ENCODE data around the gene EDNRA.
A peak's percentile ranks its signal among the peaks of the same experiment; 100 is the strongest.

Gene EDNRA

DNA sequence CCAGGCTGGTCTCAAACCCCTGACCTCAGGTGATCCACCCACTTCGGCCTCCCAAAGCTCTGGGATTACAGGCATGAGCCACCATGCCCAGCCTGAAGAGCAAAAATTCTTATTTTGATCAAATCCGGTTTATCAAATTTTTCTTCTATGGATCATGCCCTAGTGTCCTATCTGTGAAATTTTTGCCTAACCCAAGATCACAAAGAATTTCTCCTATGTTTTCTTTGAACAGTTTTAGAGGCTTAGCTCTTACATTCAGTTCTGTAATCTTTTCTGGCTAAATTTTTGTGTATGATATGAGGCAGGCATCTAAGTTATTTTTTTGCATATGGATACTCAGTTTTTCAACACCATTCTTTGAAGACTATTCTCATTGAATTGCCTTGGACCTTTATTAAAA is 27.4 kb downstream of the EDNRA start:
- DNase-seq, result no peak

DNA sequence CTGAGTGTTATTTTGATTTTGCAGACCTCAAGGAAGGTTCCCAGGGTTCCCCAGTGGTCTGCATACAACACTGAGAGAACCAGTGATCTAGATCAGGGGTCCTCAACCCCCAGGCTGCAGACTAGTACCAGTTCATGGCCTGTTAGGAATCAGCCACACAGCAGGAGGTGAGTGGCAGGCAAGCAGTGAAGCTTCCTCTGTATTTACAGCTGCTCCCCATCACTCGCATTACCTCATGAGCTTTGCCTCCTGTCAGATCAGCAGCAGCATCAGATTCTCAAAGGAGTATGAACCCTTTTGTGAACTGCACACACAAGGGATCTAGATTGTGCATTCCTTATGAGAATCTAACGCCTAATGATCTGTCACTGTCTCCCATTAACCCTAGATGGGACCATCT is 28.5 kb downstream of the EDNRA start:
- DNase-seq, result no peak

DNA sequence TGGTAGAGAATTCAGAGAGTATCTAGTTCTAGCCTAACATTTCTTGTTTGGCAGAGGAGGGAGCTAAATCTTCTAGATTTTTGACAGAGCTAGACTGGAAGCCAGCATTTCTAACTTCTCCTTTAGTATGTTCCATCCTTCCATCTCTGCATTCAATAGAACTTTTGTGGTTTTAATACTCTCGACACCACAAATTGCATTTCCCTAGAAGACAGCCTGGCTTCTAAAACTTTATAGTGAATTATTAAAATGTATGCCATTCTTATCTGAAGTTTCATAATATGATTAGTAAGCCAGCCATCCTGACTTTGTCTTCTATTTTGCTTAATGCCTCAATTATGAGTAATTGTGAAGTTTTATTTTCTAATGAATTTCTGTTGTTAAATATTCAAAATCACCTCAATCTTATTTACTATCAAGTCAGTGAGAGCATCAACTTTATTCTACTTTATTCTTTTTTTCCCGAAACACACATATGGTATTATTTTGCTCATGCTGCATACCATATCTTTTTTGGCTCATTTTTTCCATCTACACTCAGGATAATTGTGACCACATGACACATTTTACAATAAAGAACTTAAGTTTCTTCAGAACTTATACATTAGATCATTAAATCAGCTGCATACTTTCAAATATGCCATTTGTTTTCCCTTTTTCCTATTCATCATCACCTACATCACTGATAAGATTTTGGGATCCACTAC is 30.2 kb downstream of the EDNRA start:
- DNase-seq, result no peak

DNA sequence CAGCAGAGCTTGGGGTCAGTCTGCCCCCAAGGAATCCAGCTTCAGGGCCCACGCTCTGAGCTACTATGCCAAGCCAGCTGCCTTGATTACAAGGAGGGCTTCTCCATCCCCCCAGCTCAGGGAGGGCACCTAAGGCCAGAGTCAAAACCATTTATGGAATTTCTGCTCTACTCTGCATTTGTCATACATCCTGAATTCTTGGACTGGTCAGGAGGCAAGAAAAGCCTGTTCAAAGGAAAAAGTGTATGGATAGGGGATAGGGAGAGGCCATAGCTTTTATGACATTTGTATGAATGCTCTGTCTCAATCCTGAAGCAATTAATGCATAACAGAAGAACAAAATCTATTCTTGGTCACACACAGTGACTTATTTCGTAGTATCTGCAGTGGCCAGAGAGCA is 32.2 kb downstream of the EDNRA start:
- no peak for DNase-seq

DNA sequence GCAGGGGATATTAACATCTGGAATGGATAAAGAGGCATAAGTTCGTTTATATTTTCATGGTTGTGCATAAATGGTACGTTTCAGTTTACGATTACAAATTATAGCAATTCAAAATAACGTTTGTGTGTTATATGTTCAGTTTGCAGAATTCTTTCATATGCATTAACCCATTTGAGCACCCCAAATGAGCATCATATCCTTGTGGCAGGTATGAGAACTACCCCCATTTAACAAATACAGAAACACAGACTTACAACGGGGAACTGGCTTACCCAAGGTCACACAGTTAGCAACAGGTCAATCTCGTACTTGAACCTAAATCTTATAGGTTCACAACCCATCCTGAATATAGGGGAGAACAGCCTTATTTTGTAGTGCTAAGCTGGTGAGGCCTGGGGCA is 33.1 kb downstream of the EDNRA start:
- DNase-seq, result no peak

DNA sequence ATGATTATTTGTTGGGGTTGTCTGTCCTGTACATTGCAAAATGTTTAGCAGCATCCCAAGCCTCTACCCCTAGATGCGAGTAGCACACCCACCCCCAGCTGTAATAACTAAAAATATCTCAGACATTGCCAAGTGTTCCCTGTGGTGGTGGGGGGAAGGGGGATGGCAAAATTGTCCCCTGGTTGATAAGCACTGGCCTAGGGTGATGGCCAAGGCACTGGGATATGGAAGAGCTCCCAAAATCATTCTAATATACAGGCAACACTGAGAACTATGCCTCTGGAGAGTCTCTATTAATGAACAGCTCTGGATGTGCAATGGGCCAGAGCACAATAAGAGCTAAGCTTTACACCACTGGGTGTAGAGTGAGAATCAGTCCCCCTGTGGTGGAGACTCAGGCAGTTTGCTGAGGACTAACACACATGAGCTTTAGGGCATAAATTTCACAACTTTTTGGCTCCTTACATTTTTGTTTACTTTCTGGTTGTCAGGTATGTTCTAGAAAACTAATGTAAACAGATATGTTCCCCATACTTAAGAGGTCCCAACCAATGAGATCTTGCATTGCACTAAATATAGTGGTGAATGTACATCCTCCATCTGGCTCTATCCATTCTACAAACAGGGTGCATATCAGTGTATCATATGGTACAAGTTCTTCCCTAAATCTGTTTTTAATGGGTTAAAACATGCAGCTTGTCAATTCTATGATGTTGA is 34.5 kb downstream of the EDNRA start:
- no peak for DNase-seq

DNA sequence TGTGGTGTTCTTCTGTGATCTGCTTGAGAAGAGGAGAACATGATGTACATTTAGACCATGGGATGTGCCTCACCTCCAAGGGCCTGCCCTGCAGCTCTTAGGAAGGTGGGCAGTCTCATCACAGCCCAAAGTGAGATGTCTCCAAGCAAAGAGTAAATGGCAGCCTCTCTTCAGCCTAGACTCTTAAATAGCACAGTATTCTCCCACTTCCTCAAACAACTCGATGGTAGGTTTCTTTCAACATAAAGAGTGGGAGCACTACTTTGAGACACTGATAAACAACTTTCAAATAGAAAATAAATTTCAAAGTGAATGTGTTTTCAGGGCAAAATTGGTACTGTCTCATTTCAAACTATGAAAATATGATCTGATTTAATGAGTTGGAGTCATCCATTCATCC is 35.2 kb downstream of the EDNRA start:
- no peak for DNase-seq

DNA sequence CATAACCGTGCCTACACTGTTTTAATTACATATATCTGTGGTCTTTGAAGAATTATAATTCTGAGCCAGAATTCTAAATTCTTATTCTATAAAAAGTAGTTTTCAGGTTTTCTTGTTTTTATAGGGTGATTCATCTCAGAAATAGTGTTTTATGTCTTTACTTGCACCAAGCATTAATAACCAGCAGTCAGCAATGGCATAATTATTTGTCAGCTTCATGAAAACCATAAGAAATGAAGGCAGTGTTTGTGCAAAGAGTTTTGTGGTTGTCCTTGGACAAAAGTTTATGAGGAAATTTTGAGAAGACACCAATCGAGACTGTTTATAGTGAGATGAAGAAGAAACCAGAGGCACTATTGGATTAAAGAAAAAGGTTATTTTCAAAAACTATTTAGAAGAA is 37.2 kb downstream of the EDNRA start:
- no peak for DNase-seq

DNA sequence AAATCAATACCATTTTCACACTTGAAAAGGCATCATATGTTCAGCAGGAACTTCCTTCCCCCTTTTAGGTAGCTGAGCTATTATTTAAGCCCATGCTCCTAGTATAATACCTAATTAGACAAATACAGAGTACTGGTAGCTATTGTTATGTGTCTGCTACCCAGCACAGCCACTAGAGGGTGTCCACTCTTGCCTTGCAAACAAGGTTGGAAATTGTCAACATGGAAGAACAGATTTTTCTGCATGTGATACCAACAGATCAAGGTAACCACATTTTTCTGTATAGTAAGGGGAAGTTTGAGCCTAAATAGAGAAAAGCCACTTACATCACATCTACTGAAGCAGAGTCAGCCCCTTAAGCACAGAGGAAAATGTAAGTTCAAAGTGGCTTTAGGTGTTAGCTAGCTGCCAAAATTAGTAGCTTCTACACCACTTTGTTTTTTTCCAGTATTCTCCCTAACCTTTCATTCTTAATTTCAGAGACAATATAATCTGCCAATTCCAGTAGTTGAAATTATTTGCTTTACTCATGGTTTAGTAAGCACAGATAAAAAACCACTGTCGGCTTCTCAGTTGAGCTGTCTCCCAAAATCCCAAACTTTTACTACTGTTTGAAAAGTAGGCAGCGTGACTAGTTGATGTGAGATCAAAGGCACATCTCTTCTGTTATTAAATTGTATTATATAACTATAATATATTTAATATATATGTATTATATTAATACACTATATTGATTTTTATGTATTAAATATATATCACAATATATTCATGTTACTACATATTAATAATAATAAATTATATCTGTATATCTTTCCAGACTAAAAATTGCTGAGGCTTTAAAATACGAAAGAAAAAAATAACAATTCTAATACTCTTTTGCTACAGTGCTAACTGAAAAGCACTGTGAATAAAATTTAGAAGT is 38.2 kb downstream of the EDNRA start:
- DNase-seq, result peak; percentile 30

DNA sequence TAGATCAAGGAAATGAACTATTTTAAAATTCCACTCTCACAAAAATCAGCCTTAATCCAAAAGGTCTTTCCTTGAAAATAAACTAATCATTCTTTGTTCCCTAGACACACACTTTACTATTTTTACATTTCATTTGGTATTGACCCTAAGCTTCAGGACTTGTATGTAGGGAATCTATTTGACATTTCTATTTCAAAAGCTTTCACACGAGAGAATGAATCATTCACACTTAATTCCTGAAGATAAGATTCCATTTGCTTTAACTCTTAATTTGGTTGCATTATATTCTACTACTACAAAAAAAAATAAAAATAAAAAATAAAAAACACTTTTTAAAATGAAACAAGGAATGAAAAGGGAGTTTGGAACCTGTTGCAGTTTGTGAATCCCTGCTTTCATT is 43.7 kb downstream of the EDNRA start:
- DNase-seq, result no peak

DNA sequence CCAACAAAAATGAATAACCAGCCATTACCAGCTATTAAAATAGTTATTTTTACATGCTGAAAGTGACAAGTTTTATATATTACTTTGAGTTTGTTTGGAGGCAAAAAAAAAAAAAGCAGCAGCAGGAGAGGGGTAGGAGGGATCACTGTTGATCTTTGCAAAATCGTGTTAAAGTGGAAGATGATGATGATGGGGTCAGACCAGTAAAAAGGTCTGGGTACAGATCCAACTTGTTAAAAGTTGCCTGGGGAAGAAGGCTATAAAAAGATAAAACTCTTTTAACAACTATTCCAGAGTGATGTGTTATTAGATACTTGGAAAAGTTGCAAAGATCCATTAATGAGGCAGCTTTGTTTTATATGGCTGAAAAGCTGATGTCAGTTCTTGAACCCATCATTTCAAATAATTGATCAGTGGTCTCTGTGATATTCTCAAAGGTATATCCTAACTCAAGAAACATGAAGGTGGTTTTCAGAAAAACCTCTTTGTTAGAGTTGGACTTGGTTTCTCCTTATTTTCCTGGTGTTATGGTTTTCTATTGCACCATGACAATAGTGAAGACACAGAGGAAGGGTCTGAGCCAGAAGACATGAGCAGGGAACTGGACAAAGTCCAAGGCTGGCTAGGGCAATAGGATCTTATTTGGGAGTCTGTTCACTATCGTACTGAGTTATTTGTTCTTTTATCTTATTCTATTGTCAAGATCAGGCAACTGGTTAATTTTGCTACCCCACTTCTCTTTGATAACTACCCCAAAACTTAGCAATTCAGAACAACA is 44.8 kb downstream of the EDNRA start:
- DNase-seq, result no peak

DNA sequence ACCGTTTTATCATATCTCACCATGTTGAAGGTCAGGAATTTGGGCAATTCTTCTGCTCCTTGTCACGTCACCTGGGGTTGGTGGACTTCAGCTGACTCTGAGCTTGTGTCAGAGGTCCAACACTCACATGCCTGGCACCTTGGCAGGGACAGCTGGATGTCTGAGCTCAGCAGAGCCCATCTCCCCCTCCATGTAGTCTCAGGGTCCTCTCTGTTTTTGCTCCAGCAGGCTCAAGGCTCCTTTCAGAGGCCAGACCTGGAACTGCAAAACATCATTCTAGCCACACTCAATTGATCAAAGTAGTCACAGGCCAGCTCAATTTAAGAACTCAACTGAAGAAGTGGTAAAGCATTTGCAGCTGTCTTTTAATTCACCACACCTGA is 45.4 kb downstream of the EDNRA start:
- DNase-seq, result no peak

DNA sequence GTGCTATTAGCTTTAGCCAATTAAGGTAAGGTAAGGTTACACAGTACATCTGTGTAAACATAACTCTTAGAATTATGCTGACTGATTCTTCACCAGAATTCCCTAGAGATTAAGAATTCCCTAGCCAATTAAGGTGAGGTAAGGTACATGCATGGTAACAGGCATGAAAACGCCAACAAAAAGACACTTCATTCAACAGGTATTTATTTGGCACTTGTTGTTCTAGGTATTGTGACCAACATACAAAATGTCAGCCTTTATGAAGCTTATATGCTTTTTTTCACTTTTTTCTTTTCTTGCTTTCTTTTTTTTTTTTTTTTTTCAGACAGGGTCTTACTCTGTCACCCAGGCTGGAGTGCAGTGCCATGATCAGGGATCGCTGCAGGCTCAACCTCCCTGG is 47.2 kb downstream of the EDNRA start:
- no peak for DNase-seq

DNA sequence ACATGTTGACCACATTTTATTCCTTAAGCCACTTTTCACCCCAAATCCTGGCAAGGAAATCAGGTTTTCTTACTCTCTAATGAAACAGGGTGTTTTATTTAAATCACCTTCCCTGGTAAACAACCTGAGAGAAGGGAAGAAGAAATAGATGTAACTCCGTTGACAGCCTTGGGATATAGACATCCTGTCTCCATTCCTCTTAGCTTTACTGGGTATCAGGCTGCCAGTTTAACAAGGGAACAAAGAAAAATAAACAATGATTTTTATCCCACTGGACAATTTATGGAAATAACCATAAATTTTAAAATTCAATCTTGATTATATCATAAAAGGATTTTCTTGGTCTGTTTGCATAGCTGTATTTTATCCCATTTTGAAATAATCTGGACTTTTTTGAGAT is 49.2 kb downstream of the EDNRA start:
- no peak for DNase-seq

DNA sequence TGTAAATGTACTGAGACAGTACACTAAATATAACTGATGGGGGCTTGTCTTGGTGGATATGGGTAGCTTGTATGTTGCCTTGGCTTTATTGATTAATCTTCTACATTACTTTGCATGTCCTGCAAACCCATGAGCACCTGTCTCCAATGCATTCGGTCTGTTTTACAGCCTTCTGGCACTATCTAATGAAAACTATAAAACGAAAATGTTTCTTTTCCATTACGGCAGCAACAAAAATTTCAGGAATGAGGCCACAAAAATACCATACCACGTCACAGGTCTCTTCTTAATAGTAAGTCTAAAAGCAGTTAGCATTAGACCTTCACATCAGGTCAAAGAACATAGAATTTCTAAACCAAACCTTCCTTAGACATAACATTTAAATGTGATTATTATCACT is 49.8 kb downstream of the EDNRA start:
- DNase-seq, result no peak

DNA sequence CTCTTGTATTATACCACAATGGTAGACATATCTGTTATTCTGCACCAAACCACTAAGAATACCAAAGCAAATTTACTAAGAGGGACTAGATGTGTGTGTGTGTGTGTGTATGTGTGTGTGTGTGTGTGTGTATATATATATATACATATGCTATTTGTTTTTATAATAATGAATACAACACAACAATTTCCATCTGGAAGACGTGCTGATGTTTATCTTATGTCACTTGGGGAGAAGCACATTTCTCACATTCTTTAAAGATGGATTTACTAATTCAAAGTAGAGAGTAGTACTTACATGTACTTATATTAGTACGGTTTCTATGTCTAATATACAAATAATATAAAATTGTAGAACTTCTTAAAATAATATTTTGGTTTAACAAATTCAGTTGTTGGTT is 52.0 kb downstream of the EDNRA start:
- no peak for DNase-seq

DNA sequence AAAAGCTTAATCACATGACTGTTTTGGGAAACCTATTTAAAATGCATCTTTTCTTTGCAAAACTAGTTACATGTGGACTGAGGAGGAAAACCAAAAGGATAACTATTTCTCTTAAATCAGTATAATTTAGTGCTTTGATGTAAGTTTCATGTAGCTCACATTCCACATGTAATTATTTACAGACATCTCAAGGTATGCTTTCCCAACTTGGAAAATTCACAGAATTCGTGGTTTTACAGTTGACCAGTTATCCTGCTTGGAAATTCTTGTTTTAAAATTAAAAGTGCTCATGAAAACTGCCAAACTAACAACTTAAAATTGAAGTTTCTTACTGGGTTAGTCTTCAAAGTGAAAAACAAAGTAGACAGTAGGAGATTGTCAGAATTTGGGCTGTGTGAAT is 52.4 kb downstream of the EDNRA start:
- no peak for DNase-seq

DNA sequence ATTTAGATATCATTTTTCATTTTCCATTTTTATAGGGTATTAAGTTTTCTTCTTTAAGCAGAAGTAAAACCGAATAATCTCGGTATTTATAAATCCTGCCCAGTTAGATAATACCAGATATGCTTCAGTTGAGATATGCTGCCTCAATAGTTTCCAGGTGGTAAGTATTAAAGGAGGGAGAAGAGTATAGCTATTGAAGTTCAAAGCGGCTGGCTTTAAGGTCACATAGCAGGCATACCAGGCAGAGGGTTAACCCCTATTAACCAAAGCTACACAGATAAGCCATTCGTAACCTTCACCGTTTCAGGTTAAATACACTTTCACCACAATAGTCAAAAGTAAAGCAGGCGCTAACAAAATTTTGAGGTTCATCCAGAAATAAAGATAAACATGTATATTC is 54.2 kb downstream of the EDNRA start:
- no peak for DNase-seq

DNA sequence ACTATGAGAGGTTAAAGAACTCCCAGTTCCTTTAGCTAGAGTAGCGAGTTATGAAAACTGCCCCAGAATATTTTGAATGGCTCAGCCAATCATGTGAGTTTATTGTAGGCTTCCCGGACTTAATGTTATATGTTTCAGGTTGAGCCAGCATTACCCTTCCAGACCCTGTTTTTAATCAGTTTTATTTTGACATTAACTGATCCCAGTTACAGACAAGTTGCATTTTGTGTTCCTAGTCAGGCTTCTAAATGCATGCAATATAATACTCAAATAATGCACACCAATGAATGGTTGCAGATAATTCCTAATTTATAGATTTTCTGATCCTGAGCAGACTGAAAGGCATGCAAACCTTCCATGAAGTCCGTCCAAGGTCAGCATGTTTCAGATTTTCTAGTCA is 57.8 kb downstream of the EDNRA start:
- no peak for DNase-seq

DNA sequence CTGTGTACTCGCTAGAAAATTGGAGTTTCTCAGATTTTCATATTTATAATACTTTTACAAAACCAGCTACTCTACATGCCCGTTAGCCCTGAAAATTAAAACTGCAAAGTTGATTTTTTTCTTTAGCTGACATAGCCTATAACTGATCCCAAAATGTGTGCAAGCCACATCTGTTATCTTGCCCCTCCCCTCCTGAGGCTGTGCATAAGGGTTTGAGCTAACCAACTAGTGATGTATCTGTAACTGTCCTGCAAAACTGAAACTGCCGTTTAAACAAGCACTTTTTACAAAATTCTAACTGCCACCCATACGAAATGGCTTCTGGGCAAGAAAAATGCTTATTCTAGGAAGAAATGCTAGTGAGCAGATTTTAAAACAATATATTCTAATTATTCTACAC is 59.1 kb downstream of the EDNRA start:
- no peak for DNase-seq

DNA sequence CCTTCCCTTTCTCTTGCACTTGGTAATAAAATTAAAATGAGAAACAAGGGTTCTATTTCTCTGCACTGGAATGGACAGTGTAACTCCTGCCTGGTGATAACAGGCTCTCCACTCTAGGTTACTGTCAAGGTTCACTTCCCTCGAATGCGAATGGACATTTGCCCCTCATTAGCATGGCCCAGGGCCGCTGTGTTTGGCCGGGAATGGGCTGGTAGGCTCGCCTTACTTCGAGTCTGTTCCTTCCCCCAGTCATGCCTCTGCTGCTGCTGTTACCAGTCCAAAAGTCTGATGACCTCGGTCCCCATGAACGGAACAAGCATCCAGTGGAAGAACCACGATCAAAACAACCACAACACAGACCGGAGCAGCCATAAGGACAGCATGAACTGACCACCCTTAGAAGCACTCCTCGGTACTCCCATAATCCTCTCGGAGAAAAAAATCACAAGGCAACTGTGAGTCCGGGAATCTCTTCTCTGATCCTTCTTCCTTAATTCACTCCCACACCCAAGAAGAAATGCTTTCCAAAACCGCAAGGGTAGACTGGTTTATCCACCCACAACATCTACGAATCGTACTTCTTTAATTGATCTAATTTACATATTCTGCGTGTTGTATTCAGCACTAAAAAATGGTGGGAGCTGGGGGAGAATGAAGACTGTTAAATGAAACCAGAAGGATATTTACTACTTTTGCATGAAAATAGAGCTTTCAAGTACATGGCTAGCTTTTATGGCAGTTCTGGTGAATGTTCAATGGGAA is 61.5 kb downstream of the EDNRA start:
- no peak for DNase-seq

DNA sequence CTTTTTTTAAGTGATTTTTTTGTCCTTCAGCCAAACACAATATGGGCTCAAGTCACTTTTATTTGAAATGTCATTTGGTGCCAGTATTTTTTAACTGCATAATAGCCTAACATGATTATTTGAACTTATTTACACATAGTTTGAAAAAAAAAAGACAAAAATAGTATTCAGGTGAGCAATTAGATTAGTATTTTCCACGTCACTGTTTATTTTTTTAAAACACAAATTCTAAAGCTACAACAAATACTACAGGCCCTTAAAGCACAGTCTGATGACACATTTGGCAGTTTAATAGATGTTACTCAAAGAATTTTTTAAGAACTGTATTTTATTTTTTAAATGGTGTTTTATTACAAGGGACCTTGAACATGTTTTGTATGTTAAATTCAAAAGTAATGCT is 62.1 kb downstream of the EDNRA start:
- DNase-seq, result no peak

All from NCI-H345 (cell line).